UCSD-AML1 (cell line): ENCODE results near the gene IRX5.

Experiments used
- DNase-seq: peaks from one replicate; lab custom pipeline; 2025; ENCODE audit not compliant: unreplicated experiment; lab: John Stamatoyannopoulos, UW

IRX5 gene

DNA sequence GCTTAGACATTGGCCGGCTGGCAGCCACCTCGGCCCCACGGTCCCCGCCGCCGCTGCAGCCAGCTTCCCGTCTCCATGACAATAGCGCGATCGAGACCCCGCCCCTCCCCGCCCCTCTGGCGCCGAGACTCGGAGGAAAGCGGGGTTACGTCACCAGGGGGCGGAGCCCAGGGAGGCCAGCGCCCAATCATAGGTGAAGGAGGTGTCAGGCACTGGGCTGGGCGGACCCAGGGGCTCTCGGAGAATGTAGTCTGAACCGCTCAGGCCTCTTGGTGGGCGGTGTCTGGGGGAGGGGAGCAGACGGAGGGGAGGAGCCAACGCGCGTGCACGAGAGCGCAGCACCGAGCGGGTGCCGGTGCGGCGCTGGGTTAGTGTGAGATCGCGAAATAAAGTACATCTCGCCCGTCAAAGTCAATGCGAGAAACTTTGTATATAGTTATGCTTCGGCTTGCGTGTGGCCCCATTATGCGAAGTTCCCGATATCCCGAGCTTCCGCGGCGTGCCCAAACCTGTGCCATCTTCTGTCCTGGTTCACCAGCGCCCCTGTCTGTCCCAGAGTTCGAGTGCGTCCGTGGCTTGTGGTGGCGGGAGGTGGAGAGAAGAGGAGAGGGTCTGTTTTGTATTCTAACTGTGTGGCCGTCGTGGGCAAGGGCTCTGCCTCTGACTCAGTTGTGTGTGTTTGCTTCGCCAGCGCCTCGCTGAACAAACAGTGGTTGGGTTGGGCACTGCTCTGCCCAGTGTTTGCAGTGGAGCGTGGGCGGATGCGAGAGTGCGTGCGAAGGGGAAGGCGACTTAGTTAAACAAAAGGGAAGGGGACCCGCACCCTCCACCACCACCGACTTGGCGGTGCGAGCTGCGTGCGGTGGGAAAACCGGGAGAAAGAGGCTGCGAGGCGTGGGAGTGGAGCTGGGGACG, 1.3 kb upstream of the IRX5 start:
- DNase-seq = peak; percentile 99

DNA sequence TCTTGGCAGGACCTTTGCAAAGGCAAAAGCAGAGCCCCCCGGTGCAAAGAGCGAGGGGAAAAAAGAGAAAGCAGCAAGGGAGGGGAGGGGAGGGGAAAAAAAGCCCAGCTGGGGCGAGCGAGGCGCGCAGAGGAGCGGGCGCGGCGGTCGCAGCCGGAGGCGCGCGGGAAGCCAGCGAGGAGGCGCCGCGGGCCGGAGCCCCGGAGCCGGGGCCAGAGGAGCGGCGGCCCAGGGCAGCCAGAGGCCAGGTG, 129 bp downstream of the IRX5 start:
- no peak for DNase-seq

DNA sequence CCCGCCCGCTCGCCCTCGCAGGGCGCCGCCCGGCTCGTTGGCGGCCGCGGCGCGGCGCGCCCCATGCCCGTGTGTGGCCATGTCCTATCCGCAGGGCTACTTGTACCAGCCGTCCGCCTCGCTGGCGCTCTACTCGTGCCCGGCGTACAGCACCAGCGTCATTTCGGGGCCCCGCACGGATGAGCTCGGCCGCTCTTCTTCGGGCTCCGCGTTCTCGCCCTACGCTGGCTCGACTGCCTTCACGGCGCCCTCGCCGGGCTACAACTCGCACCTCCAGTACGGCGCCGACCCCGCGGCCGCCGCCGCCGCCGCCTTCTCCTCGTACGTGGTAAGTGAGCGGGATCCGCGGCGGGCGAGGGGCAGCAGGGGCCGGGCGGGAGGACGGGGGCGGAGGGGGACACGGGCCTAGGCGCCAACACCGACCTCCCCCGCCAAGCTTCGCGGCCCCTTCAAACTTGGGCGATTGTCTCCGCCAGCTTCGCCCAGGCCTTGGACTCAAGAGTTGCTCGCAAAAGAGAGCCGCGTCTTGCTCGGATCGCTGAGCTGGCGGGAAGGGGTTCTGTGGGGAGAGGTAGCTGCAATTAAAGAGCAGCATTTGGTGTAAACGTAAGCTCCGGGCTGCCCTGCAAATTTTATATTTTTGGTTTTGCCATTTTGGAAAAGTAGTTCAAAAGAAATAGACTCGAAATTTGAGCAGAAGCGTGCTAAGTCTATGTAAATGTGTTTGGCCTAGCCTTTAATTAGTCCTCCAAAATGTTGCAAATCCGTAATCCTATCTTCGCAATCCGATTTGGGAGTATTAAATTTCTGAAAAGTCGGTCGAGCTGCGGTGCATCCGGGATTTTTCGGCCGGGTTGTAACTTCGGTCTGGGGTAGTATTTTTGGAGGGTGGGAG, 702 bp downstream of the IRX5 start:
- no peak for DNase-seq

DNA sequence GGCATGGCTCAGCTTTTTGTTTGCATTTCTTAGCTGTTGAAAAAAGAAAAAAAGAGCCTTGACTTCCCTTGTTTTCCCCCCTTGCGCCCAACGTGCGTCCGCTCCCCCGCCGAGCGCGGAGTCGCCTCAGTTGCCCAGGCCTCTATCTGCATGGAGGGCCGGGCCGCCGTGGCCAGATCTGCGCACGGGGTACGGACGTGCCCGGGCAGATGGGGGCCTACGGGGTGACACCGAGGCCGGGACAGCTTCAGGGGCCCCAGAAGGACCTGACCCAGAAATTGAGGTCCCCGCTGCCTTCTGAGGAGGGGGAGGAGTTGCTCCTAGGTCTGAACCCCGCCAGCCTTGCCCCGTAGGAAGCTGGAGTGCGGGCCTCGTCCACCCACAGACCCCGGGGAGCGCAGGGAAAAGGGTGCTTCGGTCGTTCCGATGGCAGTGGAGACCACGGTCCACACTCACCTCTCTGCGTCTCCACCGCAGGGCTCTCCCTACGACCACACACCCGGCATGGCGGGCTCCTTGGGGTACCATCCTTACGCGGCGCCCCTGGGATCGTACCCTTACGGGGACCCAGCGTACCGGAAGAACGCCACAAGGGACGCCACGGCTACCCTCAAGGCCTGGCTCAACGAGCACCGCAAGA, 1.5 kb downstream of the IRX5 start:
- DNase-seq = no peak

DNA sequence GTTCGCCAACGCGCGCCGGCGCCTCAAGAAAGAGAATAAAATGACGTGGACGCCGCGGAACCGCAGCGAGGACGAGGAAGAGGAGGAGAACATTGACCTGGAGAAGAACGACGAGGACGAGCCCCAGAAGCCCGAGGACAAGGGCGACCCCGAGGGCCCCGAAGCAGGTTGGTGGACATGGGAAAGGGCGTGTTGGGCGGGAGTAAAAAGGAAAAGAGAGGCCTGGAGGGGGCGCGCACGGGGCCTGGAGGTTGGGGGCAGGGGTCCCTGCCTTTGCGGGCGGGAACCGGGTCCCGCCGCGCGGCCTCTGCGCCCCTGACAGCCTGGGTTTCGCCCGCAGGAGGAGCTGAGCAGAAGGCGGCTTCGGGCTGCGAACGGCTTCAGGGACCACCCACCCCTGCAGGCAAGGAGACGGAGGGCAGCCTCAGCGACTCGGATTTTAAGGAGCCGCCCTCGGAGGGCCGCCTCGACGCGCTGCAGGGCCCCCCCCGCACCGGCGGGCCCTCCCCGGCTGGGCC, 2.1 kb downstream of the IRX5 start:
- no peak for DNase-seq

DNA sequence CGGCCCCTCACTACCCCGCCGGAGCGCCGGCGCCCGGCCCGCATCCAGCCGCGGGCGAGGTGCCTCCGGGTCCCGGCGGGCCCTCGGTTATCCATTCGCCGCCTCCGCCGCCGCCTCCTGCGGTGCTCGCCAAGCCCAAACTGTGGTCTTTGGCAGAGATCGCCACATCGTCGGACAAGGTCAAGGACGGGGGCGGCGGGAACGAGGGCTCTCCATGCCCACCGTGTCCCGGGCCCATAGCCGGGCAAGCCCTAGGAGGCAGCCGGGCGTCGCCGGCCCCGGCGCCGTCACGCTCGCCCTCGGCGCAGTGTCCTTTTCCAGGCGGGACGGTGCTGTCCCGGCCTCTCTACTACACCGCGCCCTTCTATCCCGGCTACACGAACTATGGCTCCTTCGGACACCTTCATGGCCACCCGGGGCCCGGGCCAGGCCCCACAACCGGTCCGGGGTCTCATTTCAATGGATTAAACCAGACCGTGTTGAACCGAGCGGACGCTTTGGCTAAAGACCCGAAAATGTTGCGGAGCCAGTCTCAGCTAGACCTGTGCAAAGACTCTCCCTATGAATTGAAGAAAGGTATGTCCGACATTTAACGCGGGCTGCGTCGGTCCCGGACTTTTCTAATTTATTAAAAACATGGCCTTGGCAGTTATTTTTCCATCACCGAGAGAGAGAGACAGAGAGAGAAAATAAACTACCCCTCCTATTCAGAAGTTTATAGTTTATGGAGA, 2.8 kb downstream of the IRX5 start:
- DNase-seq = no peak

DNA sequence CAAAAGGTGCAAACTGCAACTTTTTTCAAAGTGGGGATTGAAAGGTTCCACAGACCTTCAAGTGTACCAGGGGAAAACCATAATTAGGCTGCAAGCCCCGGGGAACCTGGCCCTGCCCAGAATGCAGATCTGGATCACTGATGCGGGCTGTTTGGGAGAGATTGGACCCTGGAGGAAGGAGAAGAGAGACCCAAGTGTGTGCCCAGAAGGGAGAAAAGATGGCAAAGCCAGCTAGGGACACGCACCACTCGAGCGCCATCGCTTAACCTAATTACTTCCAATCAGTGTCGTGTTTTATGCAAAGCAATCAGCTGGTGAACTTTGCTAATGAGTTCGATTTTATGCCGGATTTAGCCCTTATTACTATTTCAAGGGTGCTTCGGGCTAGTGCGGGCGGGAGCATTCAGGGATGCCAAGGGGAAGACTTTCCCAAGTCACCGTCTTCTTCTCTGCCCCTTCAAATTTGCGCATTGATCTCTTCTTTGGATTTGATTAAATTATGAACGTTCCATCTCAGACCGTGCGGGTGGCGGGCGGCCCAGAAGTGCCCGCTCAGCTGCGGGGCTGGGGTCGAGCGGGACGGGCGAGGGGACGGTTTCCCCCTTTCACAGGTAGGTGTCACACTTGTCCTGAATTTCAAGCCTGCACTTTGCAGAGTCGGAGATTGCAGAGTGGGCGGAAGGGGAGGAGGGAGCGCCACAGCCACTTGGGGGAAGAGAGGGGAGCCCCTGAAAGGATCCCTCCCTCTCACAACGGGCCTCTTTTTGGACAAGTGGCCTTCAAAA, 4.0 kb downstream of the IRX5 start:
- DNase-seq = no peak

DNA sequence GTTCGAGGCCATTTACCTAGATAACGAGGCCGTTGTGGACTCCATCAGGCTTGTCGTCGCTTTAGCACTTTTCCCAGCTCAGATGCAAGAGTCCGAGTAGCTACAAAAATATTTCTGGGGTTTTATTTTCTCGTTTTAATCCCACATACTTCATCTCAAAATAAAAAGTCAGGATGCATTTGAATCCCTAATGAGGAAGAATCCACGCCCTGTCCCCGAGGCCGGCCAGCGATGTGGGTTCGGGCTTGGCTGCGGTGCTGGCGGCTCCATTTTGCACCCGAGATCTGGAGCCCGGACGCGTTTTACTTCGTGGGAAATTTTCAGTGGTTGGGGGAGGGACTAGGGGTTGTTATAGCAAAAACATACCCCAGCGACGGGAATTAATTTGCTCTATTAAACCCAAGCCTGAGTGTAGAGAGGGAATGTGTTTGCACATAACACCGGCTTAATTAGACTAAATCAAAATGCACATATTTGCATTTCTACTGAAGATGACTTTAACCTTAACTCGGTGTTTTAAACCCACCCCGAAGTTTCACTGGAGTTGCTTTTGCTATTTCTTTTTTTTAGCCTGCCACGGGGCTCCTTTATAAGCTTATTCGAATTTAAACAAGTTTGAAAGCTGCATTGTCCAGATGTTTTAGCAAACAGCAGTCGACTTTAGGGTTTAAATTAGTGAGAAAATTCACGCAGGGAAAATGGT, 4.8 kb downstream of the IRX5 start:
- DNase-seq = no peak

DNA sequence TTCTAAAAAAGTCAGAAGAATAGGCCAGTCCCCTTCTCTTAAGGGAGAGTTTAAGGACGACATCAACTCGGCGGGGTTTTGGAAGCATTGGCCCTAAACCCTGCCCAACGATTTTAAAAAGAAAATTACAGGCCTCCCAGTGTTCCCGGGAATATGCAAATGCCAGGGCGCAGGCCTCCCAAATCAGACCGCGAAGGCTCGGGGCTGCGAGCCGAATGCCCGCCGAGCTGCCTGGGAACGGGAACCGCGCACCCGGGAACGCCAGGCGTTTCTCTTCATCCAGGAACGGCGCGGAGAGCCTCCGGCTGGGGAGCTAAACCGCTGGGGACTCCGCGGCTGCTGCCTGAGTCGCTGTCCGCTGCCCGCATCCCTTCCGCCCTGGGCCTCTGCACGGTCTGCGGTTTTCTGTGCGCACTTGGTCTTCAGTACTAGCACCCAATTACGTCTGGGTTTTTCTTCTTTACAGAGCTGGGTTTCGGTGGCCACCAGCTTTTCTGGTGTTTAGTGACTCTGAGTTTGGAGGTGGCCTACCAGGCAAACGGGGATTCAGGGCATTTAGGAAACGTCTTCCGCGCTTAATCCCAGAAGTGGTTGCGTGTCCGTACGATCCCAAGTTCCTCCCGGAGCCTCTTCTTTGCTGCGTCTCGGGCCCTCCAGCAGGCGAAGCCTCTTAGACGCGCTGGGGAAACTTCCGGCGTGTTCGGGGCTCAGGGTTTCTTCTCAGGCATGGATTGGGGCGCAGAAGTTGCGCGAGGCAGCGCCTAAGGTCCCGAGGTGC, 5.7 kb downstream of the IRX5 start:
- DNase-seq = peak; percentile 46

DNA sequence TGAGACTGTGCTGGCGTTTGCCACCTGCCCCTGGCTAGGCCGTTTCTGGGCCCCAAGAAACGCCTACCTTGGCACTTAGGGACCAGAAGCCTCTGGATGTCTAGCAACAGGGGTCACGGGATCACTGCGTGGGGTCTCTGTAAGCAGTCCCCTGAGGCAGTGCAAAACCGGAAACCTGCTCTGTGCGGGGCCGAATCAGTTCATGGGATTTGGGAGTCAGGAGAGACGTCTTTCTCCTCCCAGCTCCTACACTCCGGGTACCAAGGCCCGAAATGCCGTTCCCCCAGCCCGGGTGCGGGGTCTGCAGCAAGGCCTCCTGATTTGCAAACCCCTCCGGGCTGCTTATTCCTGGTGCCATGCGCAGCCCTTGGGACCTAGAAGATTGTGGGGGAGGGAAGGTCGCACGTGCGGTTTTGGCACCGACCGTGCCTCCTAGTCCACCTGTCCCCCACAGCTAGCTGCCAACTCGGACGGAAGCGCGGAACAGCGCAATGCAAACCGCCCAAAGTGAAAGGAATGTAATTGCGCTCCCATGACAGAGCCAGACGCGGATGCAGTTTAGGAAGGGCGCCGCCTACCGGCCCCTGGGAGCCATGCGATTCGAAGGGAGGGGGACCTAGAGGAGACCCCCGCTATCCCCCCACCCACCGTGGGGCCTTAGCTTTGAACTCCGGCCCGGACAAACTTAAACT, 6.5 kb downstream of the IRX5 start:
- no peak for DNase-seq

DNA sequence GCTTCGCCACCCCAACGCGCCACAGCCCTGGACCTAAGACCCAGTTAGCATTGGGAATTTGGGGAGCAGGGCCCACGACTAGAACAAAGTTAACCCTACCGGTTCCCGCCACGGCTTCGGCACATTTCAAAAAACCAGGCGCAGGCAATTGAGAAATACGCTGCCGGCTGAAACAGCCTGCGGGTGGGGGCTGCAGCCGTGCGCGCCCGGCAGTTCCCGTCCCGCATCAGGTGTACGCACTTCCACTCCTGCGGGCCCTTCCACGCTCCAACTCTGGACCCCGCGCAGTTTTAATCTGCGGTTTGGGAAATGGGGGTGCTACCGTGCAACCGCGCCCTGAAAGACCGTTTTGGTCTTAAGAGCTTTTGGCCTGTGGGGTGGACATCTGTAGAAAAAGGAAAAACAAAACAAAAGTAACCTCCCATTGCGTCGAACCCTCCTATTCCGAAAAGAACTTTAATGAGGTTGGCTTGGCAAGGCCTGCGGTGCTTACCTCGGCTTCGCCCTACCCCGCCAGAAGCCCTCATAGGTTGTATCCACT, 7.1 kb downstream of the IRX5 start:
- no peak for DNase-seq

DNA sequence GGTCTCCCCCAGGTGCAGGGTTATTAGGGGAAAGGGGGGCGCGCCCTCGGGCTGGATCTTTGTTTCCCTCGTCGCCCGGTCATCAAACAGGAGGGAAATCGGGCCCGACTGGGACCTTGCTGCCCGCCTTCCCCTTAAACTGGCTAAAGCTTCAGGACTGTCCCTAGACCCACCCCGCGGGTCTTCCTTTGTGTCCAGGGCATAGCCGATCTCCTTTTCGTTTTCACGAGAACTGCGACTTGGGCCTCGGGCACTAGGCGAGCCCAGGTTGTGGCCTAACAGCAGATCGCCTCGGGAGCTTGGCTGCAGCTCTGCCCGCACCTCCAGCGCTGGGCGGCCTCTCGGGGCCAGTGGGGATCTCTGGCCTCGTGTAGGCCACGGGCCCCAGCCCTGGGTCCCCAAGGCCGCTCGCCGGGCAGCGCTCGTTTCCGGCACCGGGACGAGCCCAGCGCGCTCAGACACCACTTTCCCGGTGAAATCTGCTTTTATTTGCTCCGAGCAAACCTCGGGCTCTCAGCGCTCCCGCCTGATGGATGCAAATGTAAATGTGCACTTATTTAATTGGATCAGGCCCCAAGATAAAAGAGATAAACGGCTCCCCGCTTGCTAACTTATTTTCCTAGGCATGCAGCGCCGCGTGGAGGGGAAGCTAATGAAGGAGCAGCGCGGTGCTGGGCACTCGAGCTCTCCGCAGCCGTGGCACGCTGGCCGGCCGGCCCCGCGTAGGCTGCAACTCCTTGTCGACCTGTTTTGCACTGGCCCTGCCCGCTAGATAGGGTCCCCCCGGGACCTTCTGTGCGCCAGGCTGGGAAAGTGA, 7.8 kb downstream of the IRX5 start:
- no peak for DNase-seq

DNA sequence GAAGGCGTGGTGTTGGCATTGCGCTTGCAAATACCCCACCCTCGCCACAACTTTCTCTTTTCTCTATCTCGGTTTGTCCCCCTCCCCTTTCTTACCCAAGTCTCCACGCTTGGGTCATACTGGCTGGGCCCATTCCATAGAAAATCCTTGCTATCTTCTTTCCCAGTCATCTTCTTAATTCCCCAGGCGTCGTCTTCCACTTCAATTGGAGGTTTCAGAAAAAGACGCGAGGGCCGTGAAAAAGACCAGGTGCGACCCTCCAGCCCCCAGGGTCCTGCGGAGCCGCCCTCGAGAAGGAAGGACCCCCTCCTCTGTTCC, 8.3 kb downstream of the IRX5 start:
- no peak for DNase-seq

DNA sequence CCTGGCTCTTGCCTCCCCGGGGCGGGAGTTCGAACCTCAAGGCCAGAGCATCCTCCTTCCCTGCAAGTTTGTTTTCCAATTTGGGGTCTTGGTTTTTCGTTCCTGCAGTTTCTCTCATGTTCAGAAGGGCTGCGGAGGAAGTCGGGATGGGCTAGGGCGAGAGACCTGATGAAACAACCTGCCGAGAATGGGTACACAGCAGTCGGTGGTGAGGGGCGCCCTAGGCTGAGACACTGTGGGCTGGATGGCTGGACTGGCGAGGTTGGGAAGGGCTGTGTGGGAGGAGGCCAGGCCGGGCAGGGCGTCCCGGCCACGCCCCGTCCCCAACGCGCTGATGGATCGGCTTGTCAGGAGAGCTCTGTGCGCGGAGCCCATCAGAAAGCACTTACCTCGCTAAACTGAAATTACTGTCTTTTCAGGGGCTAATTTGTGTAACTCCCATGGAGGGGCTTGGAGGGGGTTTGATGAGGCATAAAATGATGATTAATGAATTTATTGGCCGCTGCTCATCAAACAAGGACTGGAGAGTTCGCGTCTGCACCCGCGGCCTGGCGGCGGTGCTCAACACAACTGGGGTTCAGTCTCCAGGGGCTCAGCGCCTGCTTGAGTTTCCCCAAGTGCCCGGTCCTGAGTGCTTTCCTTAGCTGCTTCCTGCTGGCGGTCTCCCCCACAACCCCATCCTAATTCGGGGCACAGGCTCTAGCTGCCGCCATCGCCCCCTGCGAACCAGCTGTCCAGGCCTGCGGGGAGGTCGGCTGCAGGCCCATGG, 9.0 kb downstream of the IRX5 start:
- no peak for DNase-seq

DNA sequence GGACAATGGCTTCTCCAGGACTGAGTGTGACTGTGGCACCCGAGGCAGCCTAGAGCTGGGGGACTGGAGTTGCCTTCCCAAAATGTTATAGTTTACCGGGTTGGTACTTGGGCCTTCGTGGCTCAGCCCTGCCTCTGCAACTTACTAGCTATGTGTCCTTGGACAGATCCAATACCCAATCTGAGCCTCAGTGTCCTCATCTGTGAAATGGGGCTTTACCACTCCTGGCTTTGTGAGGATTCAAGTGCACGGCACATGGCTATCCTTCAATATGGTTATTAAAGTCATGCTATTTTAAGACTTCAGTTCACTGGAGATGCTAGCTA, 9.6 kb downstream of the IRX5 start:
- DNase-seq = no peak

DNA sequence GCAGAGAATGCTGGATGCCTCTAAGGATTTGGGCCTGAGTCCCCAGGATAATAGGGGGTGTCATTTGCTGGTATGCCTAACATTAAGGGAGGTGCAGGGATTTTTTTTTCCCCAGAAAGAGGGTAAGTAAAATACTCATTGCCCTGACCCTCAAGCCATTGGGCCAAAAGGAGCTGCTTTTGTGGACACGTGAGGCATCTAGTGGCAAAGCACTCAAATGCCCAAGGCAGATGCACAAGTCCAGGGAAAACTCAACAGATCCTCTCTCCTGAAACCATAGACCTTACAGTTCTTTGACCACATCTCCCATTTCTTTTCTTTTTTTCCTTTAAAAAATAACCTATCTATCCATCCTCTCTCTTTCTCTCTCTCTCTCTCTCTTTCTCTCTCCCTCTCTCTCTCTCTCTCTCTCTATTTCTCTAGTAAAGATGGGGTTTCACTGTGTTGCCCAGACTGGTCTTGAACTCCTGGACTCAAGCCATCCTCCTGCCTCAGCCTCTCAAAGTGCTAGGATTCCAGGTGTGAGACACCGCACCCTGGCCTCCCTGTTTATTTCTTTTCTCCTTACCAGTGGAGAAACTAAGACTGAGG, 11.8 kb downstream of the IRX5 start:
- DNase-seq = no peak
